GM12873 (cell line): ENCODE measurements around the gene SAMD5.

Source experiments
- TF ChIP-seq, protein P1 (sequence below): IDR thresholded peaks from 2 replicates; pipeline ENCODE4 v1.5.1; 2012; ENCODE audit warnings: low read depth, mild to moderate bottlenecking, moderate library complexity, low read length, control low read depth; ENCODE audit not compliant: insufficient read depth; ENCODE audit errors: missing control alignments

Gene SAMD5

DNA sequence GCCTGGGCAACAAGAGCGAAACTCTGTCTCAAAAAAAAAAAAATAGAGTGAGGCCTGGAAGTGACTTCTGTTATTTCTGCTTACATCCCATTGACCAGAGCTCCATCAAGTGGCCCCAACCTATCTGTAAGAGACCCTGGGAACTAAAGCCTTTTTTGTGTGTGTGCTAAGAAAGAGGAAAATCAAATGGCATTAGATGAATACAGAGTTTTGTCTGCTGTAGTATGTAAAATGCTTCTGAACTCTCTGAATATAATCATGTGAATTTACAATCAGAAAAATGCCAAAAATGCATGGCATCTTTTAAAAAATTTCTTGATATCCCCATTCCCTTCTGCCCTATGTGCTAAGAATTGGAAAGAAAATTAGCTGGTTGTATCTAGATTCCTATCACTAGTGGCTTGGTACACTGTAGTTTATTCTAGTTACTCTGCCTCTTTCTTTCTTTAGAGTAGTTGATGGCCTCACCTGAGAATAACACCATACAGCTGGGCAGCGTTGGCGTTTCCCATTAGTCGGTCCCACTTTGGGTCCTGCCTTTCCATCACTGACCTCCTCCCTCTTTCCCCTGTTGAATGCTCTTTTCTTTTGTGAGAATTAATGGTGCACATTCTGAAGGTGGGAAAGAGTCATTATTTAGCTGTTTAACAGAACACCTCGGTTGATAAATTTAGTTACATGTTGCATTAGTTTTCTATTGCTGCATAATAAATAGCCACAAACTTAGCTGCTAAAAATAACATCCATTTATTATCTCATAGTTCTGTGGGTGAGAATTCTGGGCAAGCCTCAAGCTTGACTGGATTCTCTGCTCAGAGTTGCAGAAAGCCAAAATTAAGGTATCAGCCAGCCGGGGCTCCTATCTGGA is 38.2 kb downstream of the SAMD5 start:
- TF ChIP-seq, protein P1, sequence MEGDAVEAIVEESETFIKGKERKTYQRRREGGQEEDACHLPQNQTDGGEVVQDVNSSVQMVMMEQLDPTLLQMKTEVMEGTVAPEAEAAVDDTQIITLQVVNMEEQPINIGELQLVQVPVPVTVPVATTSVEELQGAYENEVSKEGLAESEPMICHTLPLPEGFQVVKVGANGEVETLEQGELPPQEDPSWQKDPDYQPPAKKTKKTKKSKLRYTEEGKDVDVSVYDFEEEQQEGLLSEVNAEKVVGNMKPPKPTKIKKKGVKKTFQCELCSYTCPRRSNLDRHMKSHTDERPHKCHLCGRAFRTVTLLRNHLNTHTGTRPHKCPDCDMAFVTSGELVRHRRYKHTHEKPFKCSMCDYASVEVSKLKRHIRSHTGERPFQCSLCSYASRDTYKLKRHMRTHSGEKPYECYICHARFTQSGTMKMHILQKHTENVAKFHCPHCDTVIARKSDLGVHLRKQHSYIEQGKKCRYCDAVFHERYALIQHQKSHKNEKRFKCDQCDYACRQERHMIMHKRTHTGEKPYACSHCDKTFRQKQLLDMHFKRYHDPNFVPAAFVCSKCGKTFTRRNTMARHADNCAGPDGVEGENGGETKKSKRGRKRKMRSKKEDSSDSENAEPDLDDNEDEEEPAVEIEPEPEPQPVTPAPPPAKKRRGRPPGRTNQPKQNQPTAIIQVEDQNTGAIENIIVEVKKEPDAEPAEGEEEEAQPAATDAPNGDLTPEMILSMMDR: no peak

DNA sequence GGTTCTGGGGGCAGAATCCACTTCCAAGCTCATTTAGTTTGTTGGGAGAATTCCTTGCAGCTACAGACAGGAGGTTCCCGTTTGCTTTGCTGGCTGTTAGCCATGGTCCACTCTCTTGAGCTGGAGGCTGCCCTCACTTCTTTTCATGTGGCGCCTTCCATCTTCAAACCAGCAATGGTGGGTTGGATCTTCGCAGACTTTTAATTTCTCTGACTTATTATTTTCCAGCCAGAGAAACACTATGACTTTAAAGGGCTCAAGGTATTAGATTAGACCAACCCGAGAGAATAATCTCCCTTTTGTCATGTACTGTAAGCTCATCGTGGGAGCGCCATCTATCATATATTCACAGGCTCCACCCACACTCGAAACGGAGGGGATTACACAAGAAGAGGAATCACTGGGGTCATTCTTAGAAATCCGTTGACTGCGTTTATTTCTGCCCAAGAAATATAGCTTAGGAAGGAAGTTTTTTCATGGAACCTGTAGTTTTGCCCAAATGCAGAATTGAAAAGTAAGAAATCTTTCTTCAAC is 38.9 kb downstream of the SAMD5 start:
- TF ChIP-seq, protein P1: no peak

DNA sequence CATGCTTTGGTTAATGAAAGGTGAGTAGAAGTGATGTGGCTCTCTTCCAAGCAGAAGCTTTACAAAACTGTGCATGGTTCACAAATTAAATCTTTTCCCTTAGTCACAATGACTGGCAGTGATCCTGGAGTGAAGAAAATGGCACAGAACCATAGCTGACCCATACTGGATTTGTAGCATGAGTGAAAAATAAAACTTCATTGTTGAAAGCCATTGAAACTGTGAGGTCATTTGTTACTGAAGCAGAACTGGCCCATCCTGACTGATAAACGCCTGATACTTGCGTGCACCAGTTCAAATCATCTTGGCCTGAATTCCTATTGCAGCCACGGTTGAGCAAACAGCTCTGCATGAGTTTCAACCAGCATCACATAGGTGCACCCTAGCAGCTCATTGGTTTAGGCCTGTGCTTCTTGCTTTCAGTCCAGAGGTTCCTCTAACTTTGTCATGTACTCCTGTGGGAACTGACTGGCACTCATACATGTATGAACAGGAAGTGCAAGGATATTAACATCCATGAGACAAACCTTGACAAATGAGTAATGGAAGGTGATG is 40.5 kb downstream of the SAMD5 start:
- TF ChIP-seq, protein P1: no peak

DNA sequence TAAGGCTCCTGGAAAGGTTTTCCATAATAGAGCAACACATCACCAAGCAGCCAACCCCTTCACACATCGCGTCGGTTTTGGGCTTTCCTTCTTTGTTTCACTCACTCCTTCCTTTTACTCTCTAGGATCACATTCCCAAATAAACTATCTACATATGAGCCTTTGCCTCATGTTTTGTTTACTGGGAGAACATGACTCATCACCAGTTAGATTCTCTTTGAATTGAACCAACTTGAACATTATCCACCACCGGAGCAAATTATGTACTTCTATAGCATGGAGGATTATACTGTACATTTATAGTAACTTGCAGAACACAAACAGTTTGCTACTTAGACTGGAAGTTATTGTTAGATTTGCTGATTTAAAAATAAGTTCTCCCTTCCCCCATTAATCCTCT is 41.0 kb downstream of the SAMD5 start:
- TF ChIP-seq, protein P1: no peak

DNA sequence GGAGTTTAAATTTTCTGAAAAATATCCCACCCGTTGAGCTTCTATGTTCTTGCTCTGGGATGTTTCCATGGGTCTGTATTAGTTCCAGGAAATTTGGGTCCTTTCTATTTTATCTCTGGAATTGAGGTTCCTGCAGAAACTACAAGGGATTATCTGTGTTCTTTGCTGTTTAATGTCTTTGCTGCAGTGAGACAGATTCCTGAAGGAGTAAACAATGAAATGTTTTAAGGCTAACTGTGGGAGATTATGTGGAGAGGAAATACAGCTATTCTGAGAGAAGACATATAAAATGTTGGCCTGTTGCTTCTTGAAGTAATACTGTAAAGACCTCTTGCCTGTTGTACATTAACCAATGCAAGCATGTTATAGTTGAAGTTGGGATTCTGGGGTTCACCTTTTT is 43.5 kb downstream of the SAMD5 start:
- TF ChIP-seq, protein P1: no peak

DNA sequence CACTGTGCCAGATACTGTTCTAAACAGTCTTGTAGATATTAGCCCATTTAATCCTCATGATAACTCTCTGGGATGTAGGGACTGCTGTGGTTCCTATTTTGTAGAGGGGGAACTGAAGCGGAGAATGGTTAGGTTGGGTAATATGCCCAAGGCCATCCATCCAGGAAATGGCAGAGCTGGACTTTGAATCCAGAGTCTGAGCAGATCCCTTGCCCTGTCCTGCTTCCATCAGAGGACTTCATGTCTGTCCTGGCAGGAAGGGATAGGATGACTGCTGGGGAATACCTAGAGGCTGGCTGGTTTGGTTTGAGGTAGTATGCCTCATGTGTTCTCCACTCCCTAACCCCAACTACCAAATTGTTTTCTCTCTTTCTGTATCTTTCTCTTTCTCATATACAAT is 44.6 kb downstream of the SAMD5 start:
- TF ChIP-seq, protein P1: no peak

DNA sequence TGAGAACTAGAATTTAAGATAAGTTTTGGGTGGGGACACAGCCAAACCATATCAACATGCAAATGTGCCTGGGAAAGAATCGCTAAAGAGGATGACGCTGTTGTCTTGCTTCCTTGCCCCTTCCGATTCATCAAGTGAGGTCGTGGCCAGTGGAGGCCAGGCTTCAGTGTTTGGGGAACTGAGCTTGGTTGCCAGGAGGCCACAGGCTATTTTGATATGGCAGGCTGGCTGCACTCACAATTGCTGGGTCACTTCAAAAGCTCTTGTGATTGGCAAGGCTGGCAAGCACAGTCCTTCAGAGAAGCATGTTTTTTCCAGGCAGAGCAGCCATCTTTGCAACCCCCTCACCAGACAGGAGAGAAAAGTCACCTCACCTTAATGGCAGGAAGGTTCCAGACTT is 45.8 kb downstream of the SAMD5 start:
- TF ChIP-seq, protein P1: no peak
